ENCODE data around the gene DLX1.

- TF ChIP-seq CTCF (IDR thresholded peaks at IDR 0.05; ENCODE audit: control extremely low read depth in 1 of 3, insufficient read depth in 1 of 3, low read depth in 1 of 3, low read length in 3 of 3), result no peak
- no peak for TF ChIP-seq POLR2AphosphoS5 (IDR thresholded peaks at IDR 0.05; ENCODE audit: low read depth, low read length)
- TF ChIP-seq SIN3A (conservative IDR thresholded peaks at IDR 0.05 in 1 of 2, IDR thresholded peaks at IDR 0.05 in 1 of 2; ENCODE audit: low read depth in 1 of 2, low read length in 2 of 2), result no peak
- TF ChIP-seq EP300 (IDR thresholded peaks at IDR 0.05; ENCODE audit: borderline replicate concordance in 1 of 2, low read depth in 2 of 2, low read length in 2 of 2), result no peak
- no peak for TF ChIP-seq CEBPB (IDR thresholded peaks at IDR 0.05; ENCODE audit: low read depth, low read length)
- no peak for TF ChIP-seq CBX5 (IDR thresholded peaks at IDR 0.05; ENCODE audit: low read depth, low read length)
- no peak for TF ChIP-seq RFX5 (IDR thresholded peaks at IDR 0.05; ENCODE audit: borderline replicate concordance, low read depth, low read length)
- no peak for TF ChIP-seq POLR2A (IDR thresholded peaks at IDR 0.05; ENCODE audit: control extremely low read depth in 1 of 2, low read depth in 2 of 2, low read length in 2 of 2)
- TF ChIP-seq TAF1 (IDR thresholded peaks at IDR 0.05; ENCODE audit: low read depth, low read length), result no peak
- TF ChIP-seq ZNF274 (IDR thresholded peaks at IDR 0.05; ENCODE audit: borderline replicate concordance, extremely low read depth, low read length), result no peak
- no peak for TF ChIP-seq CHD1 (IDR thresholded peaks at IDR 0.05; ENCODE audit: low read depth, low read length)
- no peak for TF ChIP-seq SUZ12 (IDR thresholded peaks at IDR 0.05; ENCODE audit: low read length)
Observed at GRCh38 chr2:172063446-172063845, 21.9 kb upstream of the DLX1 start.

Measured in H1 (cell line).